ENCODE data around the gene EXOSC2.
"Not testable (repeated sequence)": the region's sequence is repeated elsewhere in the genome, so short reads cannot be mapped to it uniquely, and the experiment has no call there.

Gene EXOSC2

GRCh38 chr9:130667120-130667435, 26.5 kb upstream of the EXOSC2 start:
- no peak for DNase-seq

- no peak for DNase-seq
These were observed 25.4 kb upstream of the EXOSC2 start for GRCh38 chr9:130668196-130668595.

- no peak for DNase-seq
These were observed 24.9 kb upstream of the EXOSC2 start for GRCh38 chr9:130668659-130669058.

- no peak for DNase-seq
These were observed 23.6 kb upstream of the EXOSC2 start for GRCh38 chr9:130669965-130670364.

GRCh38 chr9:130670644-130671043, 22.9 kb upstream of the EXOSC2 start:
- no peak for DNase-seq

GRCh38 chr9:130672466-130672865, 21.1 kb upstream of the EXOSC2 start:
- DNase-seq = no peak

GRCh38 chr9:130672933-130673615, 20.5 kb upstream of the EXOSC2 start:
- no peak for DNase-seq

GRCh38 chr9:130675396-130675795, 18.2 kb upstream of the EXOSC2 start:
- DNase-seq = peak in 4 of 58 donors; percentile 2 to 17 (median 8)

GRCh38 chr9:130677252-130677651, 16.3 kb upstream of the EXOSC2 start:
- no peak for DNase-seq

GRCh38 chr9:130680836-130681768, 12.5 kb upstream of the EXOSC2 start:
- DNase-seq = peak in 55 of 58 donors; percentile 5 to 82 (median 51)

- peak in 13 of 58 donors; percentile 4 to 59 (median 41) for DNase-seq
These were observed 11.7 kb upstream of the EXOSC2 start for GRCh38 chr9:130681769-130682420.

- peak in 56 of 58 donors; percentile 22 to 86 (median 62) for DNase-seq
These were observed 11.0 kb upstream of the EXOSC2 start for GRCh38 chr9:130682421-130683121.

- DNase-seq = no peak
These were observed 8.5 kb upstream of the EXOSC2 start for GRCh38 chr9:130685104-130685503.

GRCh38 chr9:130685945-130686344, 7.6 kb upstream of the EXOSC2 start:
- DNase-seq = not testable (repeated sequence)

GRCh38 chr9:130687615-130688014, 6.0 kb upstream of the EXOSC2 start:
- no peak for DNase-seq

- no peak for DNase-seq
These were observed 5.5 kb upstream of the EXOSC2 start for GRCh38 chr9:130688072-130688471.

GRCh38 chr9:130689572-130689936, 4.0 kb upstream of the EXOSC2 start:
- DNase-seq = no peak

GRCh38 chr9:130689937-130690700, 3.5 kb upstream of the EXOSC2 start:
- peak in 32 of 58 donors; percentile 2 to 77 (median 20) for DNase-seq

- peak in 19 of 58 donors; percentile 4 to 39 (median 19) for DNase-seq
These were observed 1.3 kb upstream of the EXOSC2 start for GRCh38 chr9:130692321-130692720.

- peak in 3 of 58 donors; percentile 29 to 66 (median 51) for DNase-seq
These were observed 517 bp upstream of the EXOSC2 start for GRCh38 chr9:130693101-130693425.

GRCh38 chr9:130694205-130694604, 625 bp downstream of the EXOSC2 start:
- no peak for DNase-seq
